Renal pelvis (tissue), 4 donors: ENCODE results near the gene SDR39U1. TPM values are rescaled to one million over a fixed set of nuclear protein-coding genes. Genes with fewer than 3 reads are reported as not detected.
A peak's percentile ranks its signal among the peaks of the same experiment; 100 is the strongest.

ENCODE experiments used
- DNase-seq: peaks from one replicate; pipeline ENCODE4 v3.0.0-alpha.2; 2013
- polyA plus RNA-seq, 3 donors: library from polyadenylated mRNA; unstranded; fragments of 120-200 nt; gene quantifications; one replicate each; pipeline ENCODE4 v1.2.1, GENCODE V29; 2013; ENCODE audit not compliant: insufficient read length in 3 of 3

Gene SDR39U1
- polyA plus RNA-seq, 3 donors: 69.5 to 78.3 (median 76.8) TPM

- no peak for DNase-seq
Observed at GRCh38 chr14:24416254-24416931, 26.2 kb downstream of the SDR39U1 start.

GRCh38 chr14:24415421-24416253 is 26.9 kb downstream of the SDR39U1 start:
- no peak for DNase-seq

- DNase-seq: no peak
Observed at GRCh38 chr14:24414732-24415420, 27.7 kb downstream of the SDR39U1 start.

- no peak for DNase-seq
Observed at GRCh38 chr14:24414077-24414476, 28.5 kb downstream of the SDR39U1 start.

GRCh38 chr14:24411443-24412389 is 30.9 kb downstream of the SDR39U1 start:
- no peak for DNase-seq

GRCh38 chr14:24409956-24410355 is 32.6 kb downstream of the SDR39U1 start:
- no peak for DNase-seq

GRCh38 chr14:24409192-24409591 is 33.4 kb downstream of the SDR39U1 start:
- no peak for DNase-seq

GRCh38 chr14:24408764-24409163 is 33.8 kb downstream of the SDR39U1 start:
- no peak for DNase-seq

GRCh38 chr14:24407608-24408325 is 34.8 kb downstream of the SDR39U1 start:
- DNase-seq: no peak

- DNase-seq: no peak
Observed at GRCh38 chr14:24406416-24406815, 36.2 kb downstream of the SDR39U1 start.

GRCh38 chr14:24404814-24405213 is 37.8 kb downstream of the SDR39U1 start:
- no peak for DNase-seq

GRCh38 chr14:24403294-24403998 is 39.1 kb downstream of the SDR39U1 start:
- no peak for DNase-seq

GRCh38 chr14:24401810-24402702 is 40.5 kb downstream of the SDR39U1 start:
- DNase-seq: no peak

- DNase-seq: no peak
Observed at GRCh38 chr14:24399999-24400718, 42.4 kb downstream of the SDR39U1 start.

- DNase-seq: no peak
Observed at GRCh38 chr14:24399447-24399822, 43.1 kb downstream of the SDR39U1 start.

- peak; percentile 74 for DNase-seq
Observed at GRCh38 chr14:24398653-24399446, 43.7 kb downstream of the SDR39U1 start, which contains the start of gene NYNRIN. Gene NYNRIN (plus strand): TSS chr14:24399003. CDS start chr14:24399247, 244 bp downstream.

GRCh38 chr14:24398293-24398652 is 44.3 kb downstream of the SDR39U1 start:
- peak; percentile 87 for DNase-seq
